DMS153 treated with DMSO at 0.1 percent for 48 hours (cell line): Measurements from ENCODE around the gene ALOX12.

Experiments used
- DNase-seq: peaks from one replicate; lab custom pipeline; 2025; ENCODE audit not compliant: unreplicated experiment; lab: John Stamatoyannopoulos, UW

The ALOX12 gene

GRCh38 chr17:7001318-7001961 lies 5.6 kb downstream of the ALOX12 start:
- DNase-seq = no peak

- no peak for DNase-seq
These were observed 6.6 kb downstream of the ALOX12 start for GRCh38 chr17:7002288-7003047.

- no peak for DNase-seq
These were observed 7.9 kb downstream of the ALOX12 start for GRCh38 chr17:7003745-7004144.

GRCh38 chr17:7004398-7005253 lies 8.8 kb downstream of the ALOX12 start:
- peak; percentile 49 for DNase-seq

GRCh38 chr17:7005716-7006115 lies 9.9 kb downstream of the ALOX12 start:
- no peak for DNase-seq

- DNase-seq = no peak
These were observed 11.3 kb downstream of the ALOX12 start for GRCh38 chr17:7007143-7007542.

- no peak for DNase-seq
These were observed 14.7 kb downstream of the ALOX12 start for GRCh38 chr17:7010523-7010922.

GRCh38 chr17:7011415-7011814 lies 15.6 kb downstream of the ALOX12 start:
- DNase-seq = no peak

- no peak for DNase-seq
These were observed 16.0 kb downstream of the ALOX12 start for GRCh38 chr17:7011942-7012254.

GRCh38 chr17:7014261-7014994 lies 18.6 kb downstream of the ALOX12 start:
- DNase-seq = peak; percentile 37

GRCh38 chr17:7014995-7015958 lies 19.4 kb downstream of the ALOX12 start:
- DNase-seq = no peak

GRCh38 chr17:7016418-7016817 lies 20.6 kb downstream of the ALOX12 start:
- DNase-seq = no peak

- no peak for DNase-seq
These were observed 21.3 kb downstream of the ALOX12 start for GRCh38 chr17:7016886-7017826.

- no peak for DNase-seq
These were observed 22.0 kb downstream of the ALOX12 start for GRCh38 chr17:7017827-7018200.

GRCh38 chr17:7018331-7018964 lies 22.6 kb downstream of the ALOX12 start:
- no peak for DNase-seq

GRCh38 chr17:7019367-7019766 lies 23.5 kb downstream of the ALOX12 start:
- DNase-seq = no peak

- no peak for DNase-seq
These were observed 24.1 kb downstream of the ALOX12 start for GRCh38 chr17:7019839-7020519.
